ENCODE measurements around the gene SH2D2A. TPM values are rescaled to one million over a fixed set of nuclear protein-coding genes. Genes with fewer than 3 reads are reported as not detected.

SH2D2A gene
- total and polyA plus RNA-seq, 2 of the 4 experiments (the other 2 are of a cell fraction) = not detected

DNA sequence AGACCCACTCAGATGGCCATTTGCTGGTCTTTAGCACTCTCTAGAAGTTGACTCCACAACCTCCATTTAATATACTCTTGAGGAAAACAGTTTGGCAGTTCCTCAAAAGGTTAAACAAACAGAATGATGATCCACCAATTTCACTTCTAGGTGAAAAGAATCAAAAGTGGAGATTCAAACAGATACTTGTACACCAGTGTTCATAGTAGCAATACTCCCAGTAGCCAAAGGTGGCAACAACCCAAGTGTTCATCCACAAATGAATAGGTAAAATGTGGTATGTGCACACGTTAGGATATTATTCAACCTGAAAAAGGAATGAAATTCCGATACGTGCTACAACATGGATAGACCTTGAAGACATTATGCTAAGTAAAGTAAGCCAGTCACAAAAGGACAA lies 43.0 kb downstream of the SH2D2A start:
- DNase-seq = no peak
- H4K8ac ChIP-seq (ENCODE audit: low read depth in 2 of 2, low read length in 2 of 2) = no peak overlapping the region
- H3K9me3 ChIP-seq (ENCODE audit: control insufficient read depth, insufficient read depth, low read length) = no peaks in the 10 kb centered on the region
- in situ Hi-C loops (cut with MboI; ENCODE audit: low sequenced_read_pairs) (no loop called here), intact Hi-C loops (cut with micrococcal nuclease) (no loop called here), dilution Hi-C loops (cut with HindIII; ENCODE audit: low sequenced_read_pairs, unreplicated experiment) (no loop called here)
- H3K27me3 ChIP-seq (ENCODE audit: control insufficient read depth, insufficient read depth, low read length) = no peaks in the 10 kb centered on the region
- H3K4me1 ChIP-seq (ENCODE audit: control insufficient read depth, insufficient read depth, low read length) = peaks cover 3% of the 10 kb centered on the region
- no peak overlapping the region for H2BK20ac ChIP-seq (ENCODE audit: low read depth, low read length)
- BruUV-seq (replicated peaks) = no TSS peak
- CTCF ChIA-PET = interaction anchor here (2.1 kb wide), 1 partner anchor 8 kb away, joined by 6 read pairs; no protein-coding TSS in a partner anchor
- POLR2A ChIA-PET (ENCODE audit: unreplicated experiment) = no interaction called here
- H4K5ac ChIP-seq (ENCODE audit: low read depth, low read length) = no peak overlapping the region
- ATAC-seq (ENCODE audit: low read depth) = no peak
- no peak overlapping the region for H3K4me2 ChIP-seq (ENCODE audit: low read depth, low read length)
- H2BK120ac ChIP-seq (ENCODE audit: low read depth, low read length) = no peak overlapping the region
- no peak overlapping the region; the same call in 1 of the 2 replicates for H3K23ac ChIP-seq (ENCODE audit: low read depth, low read length)
- no peak overlapping the region for H2AFZ ChIP-seq (replicated peaks; ENCODE audit: low read length, poor library complexity)
- H2AK5ac ChIP-seq (ENCODE audit: low read depth, low read length) = no peak overlapping the region
- no CpG with 5 or more reads among the region's 3 CpGs for WGBS, 2 experiments (ENCODE audit: extremely low coverage in 2 of 2, insufficient read length in 1 of 2)
- H3K14ac ChIP-seq (replicated peaks; ENCODE audit: low read depth, low read length) = no peak overlapping the region
- H3K36me3 ChIP-seq (ENCODE audit: control insufficient read depth, insufficient read depth, low read length) = peaks cover 2% of the 10 kb centered on the region; the same call in 1 of the 2 replicates
- H2AK9ac ChIP-seq (replicated peaks; ENCODE audit: low read depth, low read length, poor library complexity) = no peak overlapping the region
- H3K9ac ChIP-seq (ENCODE audit: low read depth, low read length) = no peak overlapping the region
- peaks cover 79% of the 10 kb centered on the region for H4K20me1 ChIP-seq (ENCODE audit: insufficient read depth, low read length)
- no peak overlapping the region for H3K4me3 ChIP-seq (ENCODE audit: insufficient read depth, low read depth, low read length)
- no peak overlapping the region for H2BK5ac ChIP-seq (ENCODE audit: low read depth, low read length, poor library complexity, severe bottlenecking)
- H3K27ac ChIP-seq (ENCODE audit: insufficient read depth, low read length) = no peak overlapping the region
- TF ChIP-seq POLR2A (IDR thresholded peaks at IDR 0.05; ENCODE audit: low read depth, low read length) = no peak
- TF ChIP-seq NFE2L2 (IDR thresholded peaks at IDR 0.05; ENCODE audit: low read depth, low read length) = no peak
- no peak for TF ChIP-seq RFX5 (IDR thresholded peaks at IDR 0.05; ENCODE audit: low read depth, low read length)
- no peak for TF ChIP-seq MAFK (IDR thresholded peaks at IDR 0.05; ENCODE audit: low read depth, low read length)
- TF ChIP-seq FOS (IDR thresholded peaks at IDR 0.05; ENCODE audit: low read depth, low read length) = no peak
- TF ChIP-seq MAZ (IDR thresholded peaks at IDR 0.05; ENCODE audit: borderline replicate concordance, low read depth, low read length) = no peak
- no peak for TF ChIP-seq RAD21 (IDR thresholded peaks at IDR 0.05; ENCODE audit: low read length)
- TF ChIP-seq, protein P1, sequence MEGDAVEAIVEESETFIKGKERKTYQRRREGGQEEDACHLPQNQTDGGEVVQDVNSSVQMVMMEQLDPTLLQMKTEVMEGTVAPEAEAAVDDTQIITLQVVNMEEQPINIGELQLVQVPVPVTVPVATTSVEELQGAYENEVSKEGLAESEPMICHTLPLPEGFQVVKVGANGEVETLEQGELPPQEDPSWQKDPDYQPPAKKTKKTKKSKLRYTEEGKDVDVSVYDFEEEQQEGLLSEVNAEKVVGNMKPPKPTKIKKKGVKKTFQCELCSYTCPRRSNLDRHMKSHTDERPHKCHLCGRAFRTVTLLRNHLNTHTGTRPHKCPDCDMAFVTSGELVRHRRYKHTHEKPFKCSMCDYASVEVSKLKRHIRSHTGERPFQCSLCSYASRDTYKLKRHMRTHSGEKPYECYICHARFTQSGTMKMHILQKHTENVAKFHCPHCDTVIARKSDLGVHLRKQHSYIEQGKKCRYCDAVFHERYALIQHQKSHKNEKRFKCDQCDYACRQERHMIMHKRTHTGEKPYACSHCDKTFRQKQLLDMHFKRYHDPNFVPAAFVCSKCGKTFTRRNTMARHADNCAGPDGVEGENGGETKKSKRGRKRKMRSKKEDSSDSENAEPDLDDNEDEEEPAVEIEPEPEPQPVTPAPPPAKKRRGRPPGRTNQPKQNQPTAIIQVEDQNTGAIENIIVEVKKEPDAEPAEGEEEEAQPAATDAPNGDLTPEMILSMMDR (conservative IDR thresholded peaks at IDR 0.05; ENCODE audit: low read depth, low read length) = no peak
- TF ChIP-seq, protein P2, sequence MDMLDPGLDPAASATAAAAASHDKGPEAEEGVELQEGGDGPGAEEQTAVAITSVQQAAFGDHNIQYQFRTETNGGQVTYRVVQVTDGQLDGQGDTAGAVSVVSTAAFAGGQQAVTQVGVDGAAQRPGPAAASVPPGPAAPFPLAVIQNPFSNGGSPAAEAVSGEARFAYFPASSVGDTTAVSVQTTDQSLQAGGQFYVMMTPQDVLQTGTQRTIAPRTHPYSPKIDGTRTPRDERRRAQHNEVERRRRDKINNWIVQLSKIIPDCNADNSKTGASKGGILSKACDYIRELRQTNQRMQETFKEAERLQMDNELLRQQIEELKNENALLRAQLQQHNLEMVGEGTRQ (IDR thresholded peaks at IDR 0.05; ENCODE audit: low read depth, low read length) = no peak
- no peak for TF ChIP-seq SMC3 (IDR thresholded peaks at IDR 0.05; ENCODE audit: low read depth, low read length)
- TF ChIP-seq BHLHE40 (IDR thresholded peaks at IDR 0.05; ENCODE audit: low read depth, low read length) = no peak
- no peak for TF ChIP-seq RCOR1 (IDR thresholded peaks at IDR 0.05; ENCODE audit: insufficient replicate concordance, low read length)
- TF ChIP-seq, protein P3, sequence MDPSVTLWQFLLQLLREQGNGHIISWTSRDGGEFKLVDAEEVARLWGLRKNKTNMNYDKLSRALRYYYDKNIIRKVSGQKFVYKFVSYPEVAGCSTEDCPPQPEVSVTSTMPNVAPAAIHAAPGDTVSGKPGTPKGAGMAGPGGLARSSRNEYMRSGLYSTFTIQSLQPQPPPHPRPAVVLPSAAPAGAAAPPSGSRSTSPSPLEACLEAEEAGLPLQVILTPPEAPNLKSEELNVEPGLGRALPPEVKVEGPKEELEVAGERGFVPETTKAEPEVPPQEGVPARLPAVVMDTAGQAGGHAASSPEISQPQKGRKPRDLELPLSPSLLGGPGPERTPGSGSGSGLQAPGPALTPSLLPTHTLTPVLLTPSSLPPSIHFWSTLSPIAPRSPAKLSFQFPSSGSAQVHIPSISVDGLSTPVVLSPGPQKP (IDR thresholded peaks at IDR 0.05; ENCODE audit: borderline replicate concordance, low read depth, low read length) = no peak
- TF ChIP-seq CHD1 (IDR thresholded peaks at IDR 0.05; ENCODE audit: low read depth, low read length) = no peak
- TF ChIP-seq MXI1 (IDR thresholded peaks at IDR 0.05; ENCODE audit: borderline replicate concordance, low read depth, low read length) = no peak
- TF ChIP-seq CEBPB (IDR thresholded peaks at IDR 0.05; ENCODE audit: low read depth, low read length) = no peak
- no peak overlapping the region for H2BK15ac ChIP-seq (ENCODE audit: low read depth, low read length)
- H3K56ac ChIP-seq (ENCODE audit: extremely low read depth, insufficient read depth, low read length) = no peak overlapping the region
- H4K91ac ChIP-seq (ENCODE audit: insufficient read depth, low read depth, low read length) = no peak overlapping the region
- H3K79me1 ChIP-seq (ENCODE audit: low read depth in 1 of 2, low read length in 2 of 2) = peaks cover 12 to 75% of the 10 kb centered on the region in 2 experiments
- no peak overlapping the region for H3K4ac ChIP-seq (ENCODE audit: low read depth, low read length)
- no peak overlapping the region for H3K18ac ChIP-seq (ENCODE audit: low read depth, low read length)
- peaks cover 13% of the 10 kb centered on the region for H3K9me1 ChIP-seq (ENCODE audit: insufficient read depth, low read length)
